NOMO-1 treated with DMSO at 0.1 percent for 48 hours (cell line): ENCODE measurements around the gene BIN1.
"Not testable (repeated sequence)": the region's sequence is repeated elsewhere in the genome, so short reads cannot be mapped to it uniquely, and the experiment has no call there.

Source experiments
- DNase-seq: peaks from one replicate; lab custom pipeline; 2025; ENCODE audit not compliant: unreplicated experiment; lab: John Stamatoyannopoulos, UW

Gene BIN1

DNA sequence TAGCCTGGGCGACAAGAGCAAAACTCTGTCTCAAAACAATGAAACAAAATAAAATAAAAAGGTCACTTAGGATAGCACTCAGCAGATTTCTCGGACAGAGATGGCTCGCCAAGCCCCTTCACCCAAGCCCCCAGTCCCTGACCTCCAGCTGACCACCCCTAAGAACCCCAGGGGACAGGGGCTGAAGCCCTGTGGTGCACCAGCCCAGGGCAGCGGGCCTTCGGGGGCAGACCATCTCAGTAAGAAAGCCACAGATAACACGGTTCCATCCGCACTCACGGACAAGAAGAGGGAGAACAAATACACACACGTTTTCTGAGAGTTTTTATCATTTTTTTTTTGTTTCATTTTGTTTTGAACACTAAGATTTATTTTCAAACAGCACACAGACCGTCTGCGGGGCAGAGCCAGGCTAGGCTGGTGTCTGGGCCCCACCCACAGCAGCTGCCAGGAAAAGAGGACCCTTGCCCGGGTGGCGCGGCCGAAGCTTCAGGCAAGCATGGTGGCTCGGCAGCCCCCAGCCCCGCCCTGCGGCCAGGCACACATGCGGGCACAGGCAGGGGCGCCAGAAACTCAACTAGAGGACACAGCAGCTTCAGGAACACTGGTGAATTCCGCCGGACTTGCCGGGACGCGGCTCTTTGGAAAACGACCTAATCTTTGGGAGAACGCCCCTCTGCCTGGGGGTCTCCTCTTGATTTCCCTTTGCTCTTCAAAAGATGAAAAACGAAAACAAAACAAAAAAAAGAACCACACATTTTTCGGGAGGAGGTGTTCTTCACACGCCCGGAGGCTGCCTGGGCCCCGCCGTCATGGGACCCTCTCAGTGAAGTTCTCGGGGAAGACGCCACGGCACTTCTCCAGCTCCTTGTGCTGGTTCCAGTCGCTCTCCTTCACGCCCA lies 59.0 kb downstream of the BIN1 start:
- DNase-seq: no peak

DNA sequence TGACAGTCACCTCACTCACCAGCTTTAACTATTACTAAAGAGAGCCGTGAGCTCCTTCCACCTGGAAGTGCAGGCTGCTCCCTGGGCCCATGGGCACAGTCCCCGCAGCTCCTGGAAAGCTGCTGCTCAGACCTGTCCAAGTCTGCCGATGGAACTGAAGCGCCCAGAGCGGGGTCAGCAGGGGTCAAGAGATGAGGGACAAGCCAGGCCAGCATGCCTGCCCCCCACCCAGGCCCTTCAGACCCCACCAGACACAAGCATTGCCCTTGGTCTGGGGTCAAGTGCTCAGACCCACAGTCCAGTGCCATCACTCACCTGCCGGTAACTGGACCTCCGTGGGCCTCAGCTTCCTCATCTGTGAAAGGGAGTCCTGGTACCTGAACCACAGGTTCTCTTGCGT lies 59.9 kb downstream of the BIN1 start:
- DNase-seq: no peak

DNA sequence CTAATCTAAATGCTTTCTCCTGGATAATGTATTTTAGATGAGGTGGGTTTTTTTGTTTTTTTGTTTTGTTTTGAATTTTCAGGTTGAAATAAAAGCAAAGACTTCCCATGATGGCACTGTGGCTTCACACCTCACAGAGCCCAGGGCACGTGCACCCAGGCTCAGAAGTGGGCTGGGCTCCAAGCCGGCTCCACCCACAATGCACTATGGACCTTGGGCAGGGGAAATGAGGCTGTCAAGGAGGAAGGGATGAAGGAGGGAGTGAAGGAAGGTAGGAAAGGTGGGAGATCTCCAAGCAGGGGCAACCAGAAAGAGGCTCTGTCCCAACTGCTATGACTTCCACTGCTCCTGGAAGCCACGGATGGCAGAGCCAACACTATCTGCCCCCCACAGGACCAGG lies 60.4 kb downstream of the BIN1 start:
- DNase-seq: no peak

DNA sequence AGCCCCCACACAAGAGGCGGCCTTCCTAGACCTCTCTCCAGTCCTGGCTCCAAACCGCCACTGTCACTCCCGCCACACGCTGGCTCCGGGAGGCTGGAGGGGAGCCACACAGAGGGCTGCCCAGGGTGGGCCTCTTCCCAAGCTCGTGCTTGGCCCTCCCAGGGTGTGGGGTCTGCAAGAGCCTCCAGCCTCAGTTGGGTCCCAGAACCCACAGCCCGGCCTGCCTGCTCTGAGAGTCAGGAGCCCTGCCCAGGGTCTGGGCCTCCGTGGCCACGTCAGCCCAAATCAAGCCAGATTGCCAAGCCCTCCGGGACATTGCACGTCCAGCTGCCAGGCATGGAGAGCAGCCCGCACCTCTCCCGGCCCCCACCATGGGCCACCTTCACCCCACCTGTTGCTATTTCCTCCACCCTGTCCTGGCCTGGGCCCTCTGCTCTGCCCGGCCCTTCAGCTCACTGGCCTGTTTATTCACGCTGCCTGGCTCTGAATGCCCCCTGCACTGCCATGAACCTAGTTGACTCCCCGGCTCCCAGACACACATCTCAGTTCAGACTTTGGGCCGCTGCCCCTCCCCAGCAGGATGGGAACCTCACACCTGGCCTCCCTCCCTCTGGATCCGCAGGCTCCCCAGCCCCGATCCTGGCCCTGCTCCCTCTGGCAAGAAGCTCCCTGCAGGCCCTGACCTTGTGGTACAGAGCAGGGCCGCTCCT lies 61.0 kb downstream of the BIN1 start:
- DNase-seq: no peak

DNA sequence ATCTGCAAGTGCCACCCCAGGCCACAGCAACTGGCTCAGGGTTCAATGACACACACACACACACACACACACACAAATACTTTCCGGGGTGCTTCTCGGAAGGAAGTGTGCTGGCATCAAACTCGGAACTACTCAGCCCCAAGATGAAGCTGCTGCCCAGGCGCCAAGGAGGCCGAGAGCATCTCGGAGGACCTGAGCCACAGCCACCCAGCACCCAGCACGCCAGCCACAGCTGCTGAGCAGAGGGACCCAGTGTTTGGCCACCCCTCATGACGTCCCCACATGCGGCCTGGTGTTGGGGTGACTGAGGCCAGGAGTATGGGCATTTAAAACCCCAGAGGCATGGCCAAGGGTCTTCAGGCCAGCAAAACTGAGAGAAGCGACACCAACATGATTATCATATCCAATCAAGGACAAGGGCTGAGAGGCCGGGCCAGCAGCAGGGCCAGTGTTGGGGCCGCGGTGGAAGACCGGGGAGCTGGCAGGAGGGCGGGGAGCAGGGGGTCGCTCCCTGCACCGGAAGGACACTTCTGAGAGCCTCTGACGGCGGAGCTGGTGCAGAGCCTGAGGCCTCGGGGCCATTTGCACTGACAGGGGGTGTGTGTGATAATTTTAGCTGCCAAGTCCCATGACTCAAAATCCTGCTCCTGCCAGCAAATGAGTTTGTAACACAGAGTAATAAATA lies 61.8 kb downstream of the BIN1 start:
- no peak for DNase-seq

DNA sequence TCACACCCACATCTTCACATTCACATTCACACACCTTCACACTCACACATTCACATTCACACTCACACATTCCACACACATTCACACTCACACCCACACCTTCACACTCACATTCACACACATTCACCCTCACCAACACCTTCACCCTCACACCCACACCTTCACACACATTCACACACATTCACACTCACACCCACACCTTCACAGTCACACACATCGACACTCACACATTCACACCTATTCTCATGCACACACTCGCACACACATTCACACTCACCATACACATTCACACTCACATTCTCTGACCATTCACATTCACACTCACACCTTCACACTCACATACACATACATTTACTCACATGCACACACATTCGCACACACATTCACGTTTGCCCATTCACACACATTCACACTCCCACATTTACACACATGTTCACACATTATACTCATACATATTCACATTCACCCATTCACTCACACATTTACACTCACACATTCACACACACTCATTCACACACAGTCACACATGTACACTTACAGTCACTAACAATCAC lies 62.7 kb downstream of the BIN1 start:
- no peak for DNase-seq

DNA sequence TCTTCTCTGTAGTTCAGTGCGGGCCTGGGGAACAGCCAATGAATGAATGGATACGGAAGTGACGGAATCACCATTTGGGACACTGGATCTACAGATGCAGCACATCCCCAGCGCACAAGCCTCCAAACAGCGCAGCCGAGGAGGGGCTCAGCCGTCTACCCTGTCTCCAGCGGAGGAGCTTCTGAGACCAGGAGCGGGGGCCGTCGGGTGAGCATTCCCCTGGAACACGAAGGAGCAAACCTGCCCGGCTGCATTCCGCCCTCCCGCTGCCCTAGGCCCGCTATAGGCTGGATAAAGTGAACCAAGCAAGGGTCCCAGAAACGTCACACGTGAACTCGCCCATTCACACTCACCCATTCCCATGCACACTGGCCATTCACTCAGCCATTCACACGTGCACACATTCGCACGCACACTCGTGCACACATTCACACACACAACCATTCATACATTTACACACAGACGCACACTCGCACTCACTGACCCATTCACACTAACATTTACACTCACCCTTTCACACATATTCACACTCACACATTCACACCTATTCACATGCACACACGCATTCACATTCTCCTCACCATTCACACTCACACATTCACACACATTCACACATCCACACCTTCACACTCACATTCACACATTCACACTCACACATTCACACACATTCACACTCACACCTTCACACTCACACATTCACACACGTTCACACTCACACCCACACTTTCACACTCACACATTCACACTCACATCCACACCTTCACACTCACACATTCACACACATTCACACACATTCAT lies 63.4 kb downstream of the BIN1 start:
- DNase-seq: no peak

DNA sequence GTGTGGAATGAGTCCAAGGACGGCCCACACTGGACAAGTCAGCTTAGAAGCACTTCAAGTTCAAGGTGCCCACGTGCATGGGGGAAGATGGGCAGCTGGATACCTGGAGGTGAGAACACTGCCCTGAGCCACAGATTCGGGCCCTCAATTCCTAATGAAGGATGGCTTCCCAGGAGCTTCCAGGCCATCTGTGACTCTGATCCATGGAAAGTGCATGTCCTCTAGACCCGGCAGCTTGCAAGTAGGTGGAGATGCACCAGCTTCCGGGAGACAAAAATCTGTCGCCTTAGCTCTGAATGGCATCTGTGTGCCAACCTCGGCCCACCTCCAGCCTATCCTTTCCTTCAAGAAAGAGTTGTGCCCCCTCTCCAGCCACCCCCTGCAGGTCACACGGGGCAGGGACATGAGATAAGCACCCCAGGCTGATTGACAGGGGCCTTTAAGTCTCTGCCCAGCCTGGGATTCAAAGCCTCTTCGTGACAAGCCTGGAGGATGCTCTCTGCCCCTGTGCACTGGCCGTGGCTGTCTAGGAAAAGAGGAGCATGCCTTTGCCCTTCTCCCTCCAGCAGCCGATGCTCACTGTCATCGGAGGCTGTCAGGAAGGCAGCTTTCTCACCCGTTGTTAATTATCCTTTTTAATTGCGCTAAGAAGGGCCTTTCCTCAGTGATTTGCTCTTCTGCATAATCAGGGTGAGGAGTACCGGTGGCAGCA lies 65.5 kb downstream of the BIN1 start:
- no peak for DNase-seq

DNA sequence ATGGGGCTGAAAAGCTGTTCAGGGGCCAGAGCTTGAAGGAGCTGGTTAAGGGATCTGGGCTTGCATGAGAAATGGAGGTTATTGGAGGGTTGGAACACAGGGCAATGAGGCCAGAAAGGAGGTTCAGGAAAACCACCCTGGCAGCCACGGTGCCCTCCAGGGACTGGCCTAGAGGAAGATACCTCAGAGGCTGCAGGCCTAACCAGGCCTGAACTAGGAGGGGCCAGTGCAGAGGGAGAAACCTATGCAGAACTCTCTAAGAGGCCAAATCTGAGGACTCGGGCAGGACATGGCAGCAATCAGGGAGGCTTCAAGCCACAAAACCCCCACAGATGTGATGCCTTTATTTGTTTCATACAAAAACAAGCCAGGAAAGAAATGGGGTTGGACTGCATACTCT lies 66.8 kb downstream of the BIN1 start:
- no peak for DNase-seq

DNA sequence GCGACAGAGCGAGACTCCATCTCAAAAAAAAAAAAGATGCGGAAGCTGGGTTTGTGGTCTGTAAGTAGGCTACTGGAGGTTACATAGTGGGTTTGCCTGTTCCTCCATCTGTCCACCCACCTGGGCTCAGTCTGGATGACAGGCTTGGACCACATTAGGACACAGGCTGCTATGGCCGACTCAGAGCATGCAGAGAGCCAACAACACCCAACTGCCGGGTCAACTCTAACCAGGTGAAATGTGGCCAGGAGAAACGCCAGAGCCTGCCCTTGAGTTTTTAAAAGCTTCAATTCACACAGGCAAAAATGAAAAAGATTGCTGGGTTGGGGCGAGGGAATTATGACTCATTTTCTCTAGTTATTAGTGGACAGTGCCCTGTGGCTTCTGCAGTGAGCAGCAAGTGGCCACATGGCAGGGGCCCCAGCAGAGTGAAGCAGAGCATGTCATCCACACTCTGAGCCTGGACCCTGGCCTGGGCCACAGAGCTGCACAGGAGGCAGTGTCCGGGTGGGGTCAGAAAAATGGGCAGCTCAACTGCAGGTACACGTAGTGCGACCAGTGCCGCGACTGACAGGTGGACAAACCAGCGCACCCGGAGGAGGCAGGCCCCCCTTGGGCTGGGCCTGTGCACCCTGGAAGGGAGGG lies 67.4 kb downstream of the BIN1 start:
- no peak for DNase-seq

DNA sequence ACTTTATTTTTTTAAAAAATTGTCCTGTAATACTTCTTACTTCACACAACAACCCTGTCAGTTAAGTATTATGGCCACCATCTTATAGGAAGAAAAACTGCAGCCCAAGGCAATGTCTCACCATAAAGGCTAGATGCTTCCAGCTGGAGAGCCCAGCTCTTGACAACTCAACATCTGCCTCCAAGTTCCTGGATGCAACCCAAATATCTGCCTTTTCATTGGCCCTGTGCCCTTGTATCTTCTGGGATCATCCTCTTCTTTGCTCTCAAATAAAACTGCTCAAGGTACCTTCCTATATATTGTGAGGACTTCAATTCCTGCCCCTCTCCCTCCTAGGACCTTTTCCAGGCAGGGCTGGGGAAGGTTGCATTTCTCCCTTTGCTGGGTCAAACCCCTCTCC lies 69.5 kb downstream of the BIN1 start:
- DNase-seq: no peak

DNA sequence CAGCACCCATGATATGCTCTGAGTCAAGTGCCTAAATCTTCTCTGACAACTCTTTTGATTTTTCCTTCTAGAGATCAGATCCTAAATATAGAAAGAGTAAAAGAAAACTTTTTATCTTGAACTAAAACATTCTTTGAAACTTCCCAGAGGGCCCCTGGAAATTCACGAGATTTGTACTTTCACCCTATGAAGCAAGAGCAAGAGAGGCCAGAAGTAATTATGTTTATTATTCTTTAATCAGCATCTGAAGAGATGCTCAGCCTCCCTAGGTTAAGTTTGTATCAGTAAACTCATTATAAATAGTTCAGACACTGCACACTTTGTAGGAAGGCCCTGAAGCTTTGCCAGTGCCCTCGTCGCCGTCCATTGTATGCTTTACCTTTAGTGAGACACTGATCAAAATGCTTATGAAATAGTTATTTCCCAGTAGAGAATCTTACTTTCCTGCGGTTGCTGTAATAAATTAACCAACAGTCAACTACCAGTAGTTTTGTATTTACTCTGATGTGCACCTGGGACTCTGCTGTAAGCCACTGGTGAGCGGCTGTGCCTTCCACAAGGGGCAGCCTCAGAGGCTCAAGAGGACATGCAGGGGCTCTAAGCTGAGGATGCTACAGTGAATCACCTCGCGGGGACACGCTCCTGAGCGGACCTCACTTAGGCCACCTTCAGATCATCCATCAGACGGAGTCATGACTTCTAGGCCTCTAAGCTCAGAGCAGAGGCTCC lies 71.9 kb downstream of the BIN1 start:
- no peak for DNase-seq

DNA sequence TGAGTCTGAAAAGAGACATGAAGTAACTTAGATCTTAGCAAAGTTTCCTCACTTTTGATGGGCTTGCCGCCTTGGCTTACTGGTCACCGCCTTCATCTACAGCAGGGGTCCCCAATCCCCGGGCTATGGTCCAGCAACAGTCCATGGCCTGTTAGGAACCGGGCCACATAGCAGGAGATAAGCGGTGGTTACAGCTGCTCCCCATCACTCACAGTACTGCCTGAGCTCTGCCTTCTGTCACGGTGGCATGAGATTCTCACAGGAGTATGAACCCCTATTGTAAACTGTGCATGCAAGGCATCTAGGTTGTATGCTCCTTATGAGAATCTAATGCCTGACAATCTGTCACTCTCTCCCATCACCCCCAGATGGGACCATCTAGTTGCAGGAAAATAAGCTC lies 72.9 kb downstream of the BIN1 start:
- no peak for DNase-seq

DNA sequence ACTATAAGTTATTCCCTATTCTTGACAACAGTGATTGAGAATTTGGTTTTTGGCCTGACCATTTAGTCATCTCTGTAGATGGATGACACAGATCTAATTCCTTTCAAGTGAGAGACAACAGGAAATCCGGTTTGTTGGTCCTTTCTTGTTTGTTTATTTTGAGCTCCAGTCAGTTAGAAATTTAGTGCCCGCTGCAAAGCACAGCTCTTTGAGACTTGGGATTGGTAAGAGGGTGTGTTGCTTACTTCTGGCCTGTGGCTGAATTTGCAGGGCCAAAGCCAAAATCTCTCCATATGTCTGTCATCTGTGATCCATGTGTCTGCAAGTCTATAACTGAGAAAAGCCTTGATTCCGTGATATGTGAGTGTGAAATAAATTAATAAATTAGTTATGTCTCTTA lies 74.3 kb downstream of the BIN1 start:
- no peak for DNase-seq

DNA sequence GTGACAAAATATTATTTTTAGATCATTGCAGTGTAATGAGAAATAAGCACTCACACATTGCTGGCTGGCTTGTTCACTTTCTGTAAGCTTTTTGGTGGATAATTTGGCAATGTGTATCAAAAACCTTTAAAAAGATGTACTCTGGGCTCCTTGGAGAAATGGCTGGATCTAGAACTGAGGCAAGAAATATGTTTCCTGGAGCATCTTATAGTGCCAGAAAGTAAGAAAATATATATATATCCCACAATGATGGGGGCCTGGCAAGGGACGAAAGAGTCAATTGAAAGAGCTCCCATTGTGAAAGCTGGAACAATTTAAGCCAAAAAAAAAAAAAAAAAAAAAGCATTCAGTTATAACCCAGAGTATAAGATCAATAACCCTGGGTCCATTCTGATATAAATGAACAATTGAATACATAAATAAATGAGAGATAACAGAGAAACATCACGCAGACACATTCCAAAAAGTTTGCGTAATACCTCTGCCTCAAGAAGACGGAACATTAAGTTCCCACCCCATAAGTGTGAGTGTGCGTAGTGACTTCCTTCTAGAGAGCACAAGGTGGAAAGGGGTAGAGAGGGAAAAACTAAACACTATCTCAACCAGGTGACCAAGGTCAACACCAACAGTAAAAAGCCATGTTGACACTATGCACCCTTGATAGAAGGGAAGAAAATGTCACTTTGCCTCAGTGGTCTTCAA lies 77.5 kb downstream of the BIN1 start:
- peak; percentile 13 for DNase-seq

DNA sequence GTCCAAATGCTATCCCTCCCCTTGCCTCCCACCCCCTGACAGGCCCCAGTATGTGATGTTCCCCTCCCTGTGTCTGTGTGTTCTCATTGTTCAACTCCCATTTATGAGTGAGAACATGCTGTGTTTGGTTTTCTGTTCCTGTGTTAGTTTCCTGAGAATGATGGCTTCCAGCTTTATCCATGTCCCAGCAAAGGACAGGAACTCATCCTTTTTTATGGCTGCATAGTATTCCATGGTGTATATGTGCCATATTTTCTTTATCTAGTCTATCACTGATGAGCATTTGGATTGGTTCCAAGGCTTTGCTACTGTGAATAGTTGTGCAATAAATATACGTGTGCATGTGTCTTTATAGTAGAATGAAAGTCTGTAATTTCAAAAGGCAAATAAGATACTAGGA lies 78.2 kb downstream of the BIN1 start:
- DNase-seq: not testable (repeated sequence)

DNA sequence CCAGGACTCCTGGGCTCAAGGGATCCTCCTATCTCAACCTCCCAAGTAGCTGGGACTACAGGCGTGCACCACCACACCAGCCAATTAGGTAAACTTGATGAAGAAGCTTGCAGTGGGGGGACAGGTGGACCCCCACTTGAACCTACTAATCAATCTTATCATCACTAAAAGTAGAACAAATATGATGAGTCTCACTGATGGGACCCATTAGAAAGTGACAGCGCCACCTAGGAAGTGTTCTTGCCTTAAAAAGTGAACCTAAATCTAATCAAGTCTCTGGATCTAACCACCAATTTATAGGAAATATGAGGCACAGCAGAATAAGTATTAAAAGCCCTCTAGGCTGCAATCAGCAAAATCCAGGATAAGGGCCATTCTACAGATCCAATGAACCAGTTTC lies 79.2 kb downstream of the BIN1 start:
- DNase-seq: no peak

DNA sequence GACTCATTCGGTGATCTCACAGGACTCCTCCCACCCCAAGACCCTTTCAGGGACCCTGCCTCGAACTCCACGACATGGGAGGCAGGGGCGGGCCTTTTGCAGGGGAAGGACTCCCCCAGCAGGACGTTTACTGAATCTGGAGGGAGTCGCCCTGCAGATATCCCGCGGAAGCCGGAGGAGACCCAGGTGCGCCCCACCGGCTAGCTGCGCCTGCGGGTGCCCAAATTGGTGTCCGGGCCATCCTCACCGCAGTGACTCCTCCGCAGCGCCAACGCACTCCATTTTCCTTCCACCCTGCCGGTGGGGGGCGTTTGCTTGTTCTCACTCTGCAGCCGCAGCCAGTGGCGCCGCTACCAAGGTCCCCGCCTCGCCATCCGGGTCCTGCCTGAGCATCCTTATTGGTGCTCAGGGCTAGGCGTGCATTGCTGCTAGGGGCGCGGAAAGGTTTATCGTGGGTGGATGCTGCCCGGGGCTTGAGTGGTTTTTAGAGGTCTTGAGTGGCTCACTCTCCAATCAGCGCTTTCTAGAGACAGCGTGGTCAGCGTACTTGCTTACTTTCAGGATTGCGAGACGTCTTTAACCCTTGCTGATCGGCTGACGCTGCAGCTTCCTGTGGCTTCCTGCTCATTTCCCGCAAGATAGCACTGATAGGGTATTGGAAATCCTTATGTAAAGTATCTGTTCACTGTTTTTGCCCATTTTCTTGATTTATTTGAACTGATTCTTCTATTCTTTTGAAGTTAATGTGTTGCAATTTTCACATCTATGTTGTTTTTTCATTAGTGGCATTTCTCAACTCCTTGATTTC lies 81.4 kb downstream of the BIN1 start:
- peak; percentile 56 for DNase-seq
